ENCODE results near the gene KCTD18. TPM values are rescaled to one million over a fixed set of nuclear protein-coding genes. Genes with fewer than 3 reads are reported as not detected.

Gene KCTD18
- total and polyA plus RNA-seq, 2 of the 8 experiments (the other 6 are each of a cell fraction or from before 2014, with no cell fraction given), result 1.6 to 3.1 TPM

- H2BK5ac ChIP-seq (ENCODE audit: low read depth, low read length), result no peak overlapping the region
- no peaks in the 10 kb centered on the region for H3K9me3 ChIP-seq (ENCODE audit: insufficient read depth in 2 of 2, low read depth in 1 of 2, low read length in 1 of 2)
- DNase-seq (ENCODE audit: low read depth in 1 of 2, low spot score in 2 of 2) (no peak), FAIRE-seq (no peak)
- no peak overlapping the region for H3K18ac ChIP-seq (ENCODE audit: extremely low read depth, low read length)
- ChIA-PET POLR2A (ENCODE audit: partially characterized antibody) (no interaction called here), CTCF (ENCODE audit: partially characterized antibody) (interaction anchor here (0.5 to 1.8 kb wide), 2 partner anchors 12 to 20 kb away, joined by 3 to 8 read pairs; no protein-coding TSS in a partner anchor)
- no peak overlapping the region for H2BK120ac ChIP-seq (replicated peaks; ENCODE audit: low read depth, low read length)
- WGBS, 2 experiments (ENCODE audit: extremely low coverage in 1 of 2, insufficient coverage in 1 of 2, insufficient read length in 1 of 2, insufficient replicate concordance in 2 of 2, low coverage in 1 of 2, low lambda C conversion rate in 2 of 2, missing lambda C conversion rate in 1 of 2), result 76% methylated on average over 3 of the region's 3 CpGs; no CpG with 5 or more reads in 1 of the 2 experiments
- H2BK15ac ChIP-seq (ENCODE audit: low read length), result no peak overlapping the region
- H3K36me3 ChIP-seq (ENCODE audit: control insufficient read depth in 2 of 4, insufficient read depth in 4 of 4, low read length in 3 of 4), result peaks cover 3 to 41% (median 28%) of the 10 kb centered on the region in 4 experiments; a peak in 7 of 8 replicates
- no peak overlapping the region for H3K56ac ChIP-seq (replicated peaks; ENCODE audit: insufficient read length, low read depth, low read length)
- no peak overlapping the region for H4K8ac ChIP-seq (ENCODE audit: extremely low read depth, insufficient read depth, low read length)
- no peak overlapping the region for H4K91ac ChIP-seq (replicated peaks; ENCODE audit: insufficient read length, low read length)
- H2BK20ac ChIP-seq (ENCODE audit: low read length), result no peak overlapping the region
- no peaks in the 10 kb centered on the region for H4K20me1 ChIP-seq (replicated peaks in 1 of 2; ENCODE audit: control insufficient read depth in 1 of 2, insufficient read depth in 2 of 2, low read length in 2 of 2)
- no peak overlapping the region for H3K4ac ChIP-seq (replicated peaks; ENCODE audit: insufficient read length, low read depth, low read length)
- no peak overlapping the region for H2BK12ac ChIP-seq (ENCODE audit: low read depth, low read length)
- no peaks in the 10 kb centered on the region for H3K79me2 ChIP-seq (ENCODE audit: control insufficient read depth in 1 of 2, insufficient read depth in 2 of 2, low read length in 2 of 2)
- H3K27me3 ChIP-seq (replicated peaks in 1 of 4; ENCODE audit: control insufficient read depth in 3 of 4, extremely low read depth in 1 of 4, insufficient read depth in 3 of 4, low read length in 3 of 4), result no peaks in the 10 kb centered on the region
- no peaks in the 10 kb centered on the region for H3K23me2 ChIP-seq (ENCODE audit: low read depth, low read length)
- no peak overlapping the region for H3K4me2 ChIP-seq (ENCODE audit: insufficient read depth in 1 of 2, low read depth in 2 of 2, low read length in 2 of 2)
- no peak overlapping the region for H3K14ac ChIP-seq (ENCODE audit: insufficient read length)
- H3K9ac ChIP-seq (replicated peaks in 1 of 4; ENCODE audit: extremely low read depth in 1 of 4, low read depth in 3 of 4, low read length in 3 of 4), result no peak overlapping the region
- no peak overlapping the region for H2AK5ac ChIP-seq (ENCODE audit: low read depth, low read length)
- no peak overlapping the region for H3K27ac ChIP-seq (ENCODE audit: low read depth, low read length)
- no peak overlapping the region for H3K4me3 ChIP-seq (ENCODE audit: extremely low read depth in 1 of 4, insufficient read depth in 2 of 4, low read depth in 3 of 4, low read length in 4 of 4)
- H3K79me1 ChIP-seq (ENCODE audit: low read depth, low read length), result no peaks in the 10 kb centered on the region
- no peak overlapping the region for H4K5ac ChIP-seq (ENCODE audit: insufficient read length, low read depth, low read length)
- no peak overlapping the region for H2AFZ ChIP-seq (ENCODE audit: low read length)
- H3K4me1 ChIP-seq (replicated peaks in 1 of 4; ENCODE audit: control insufficient read depth in 3 of 4, insufficient read depth in 4 of 4, low read length in 3 of 4), result peaks cover 0 to under 1% (median 0%) of the 10 kb centered on the region in 4 experiments; a peak in 2 of 7 replicates
- no peak overlapping the region for H3K23ac ChIP-seq (ENCODE audit: insufficient read length)
- TF ChIP-seq SIN3A (conservative IDR thresholded peaks at IDR 0.05 in 1 of 2, IDR thresholded peaks at IDR 0.05 in 1 of 2; ENCODE audit: low read depth in 1 of 2, low read length in 2 of 2) (no peak), HDAC2 (IDR thresholded peaks at IDR 0.05; ENCODE audit: borderline replicate concordance in 1 of 2, low read depth in 2 of 2, low read length in 2 of 2) (no peak), BCL11A (IDR thresholded peaks at IDR 0.05; ENCODE audit: low read depth in 2 of 2, low read length in 2 of 2) (no peak), CHD2 (IDR thresholded peaks at IDR 0.05; ENCODE audit: low read length) (no peak), GABPA (IDR thresholded peaks at IDR 0.05; ENCODE audit: borderline replicate concordance, insufficient read depth, low read length) (no peak), MAX (IDR thresholded peaks at IDR 0.05) (no peak), RAD21 (IDR thresholded peaks at IDR 0.05 in 1 of 2, conservative IDR thresholded peaks at IDR 0.05 in 1 of 2; ENCODE audit: low read depth in 2 of 2, low read length in 2 of 2) (no peak), TEAD4 (IDR thresholded peaks at IDR 0.05; ENCODE audit: low read depth, low read length) (no peak), CBX8 (IDR thresholded peaks at IDR 0.05; ENCODE audit: borderline replicate concordance, low read depth, low read length) (no peak), TCF12 (IDR thresholded peaks at IDR 0.05; ENCODE audit: low read depth, low read length) (no peak), BRCA1 (IDR thresholded peaks at IDR 0.05; ENCODE audit: low read depth, low read length) (no peak), MAFK (IDR thresholded peaks at IDR 0.05; ENCODE audit: low read depth, low read length) (no peak)
- TF ChIP-seq, protein P1, sequence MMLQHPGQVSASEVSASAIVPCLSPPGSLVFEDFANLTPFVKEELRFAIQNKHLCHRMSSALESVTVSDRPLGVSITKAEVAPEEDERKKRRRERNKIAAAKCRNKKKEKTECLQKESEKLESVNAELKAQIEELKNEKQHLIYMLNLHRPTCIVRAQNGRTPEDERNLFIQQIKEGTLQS (IDR thresholded peaks at IDR 0.05; ENCODE audit: insufficient read depth, low read depth, low read length), result no peak
Observed at GRCh38 chr2:200459101-200459500, 50.8 kb downstream of the KCTD18 start.
